Calu3 (cell line): ENCODE measurements around the gene RPH3AL. TPM values are rescaled to one million over a fixed set of nuclear protein-coding genes. Genes with fewer than 3 reads are reported as not detected.

Experiments used
- BruUV-seq: library from RNA; stranded (reverse); fragments of 400-500 nt; replicated peaks from 2 replicates; lab custom pipeline; 2021; lab: Mats Ljungman, UMichigan
- CTCF ChIA-PET: fragments of 300-600 bp; sonication (Branson Sonifier 250); formaldehyde crosslinking; loops from one replicate; lab custom pipeline; 2022; ENCODE audit warnings: antibody characterized with exemption; lab: Charles Lee
- DNase-seq: peaks from one replicate; pipeline ENCODE4 v3.0.0; 2022
- H3K27ac Mint-ChIP-seq: one replicate; pipeline ENCODE4 v1.8.0; 2022; ENCODE audit warnings: mixed read lengths; ENCODE audit not compliant: unreplicated experiment
- H3K27me3 Mint-ChIP-seq: one replicate; pipeline ENCODE4 v1.8.0; 2022; ENCODE audit warnings: mixed read lengths; ENCODE audit not compliant: unreplicated experiment
- H3K36me3 Mint-ChIP-seq: one replicate; pipeline ENCODE4 v1.8.0; 2022; ENCODE audit warnings: mild to moderate bottlenecking, moderate library complexity, mixed read lengths; ENCODE audit not compliant: insufficient read depth, unreplicated experiment
- H3K4me1 Mint-ChIP-seq: one replicate; pipeline ENCODE4 v1.8.0; 2022; ENCODE audit warnings: mild to moderate bottlenecking, low read depth, mixed read lengths; ENCODE audit not compliant: unreplicated experiment
- H3K4me3 Mint-ChIP-seq: one replicate; pipeline ENCODE4 v1.8.0; 2022; ENCODE audit warnings: mild to moderate bottlenecking, low read depth, moderate library complexity, mixed read lengths; ENCODE audit not compliant: unreplicated experiment
- H3K9me3 Mint-ChIP-seq: one replicate; pipeline ENCODE4 v1.8.0; 2022; ENCODE audit warnings: low read depth, mixed read lengths; ENCODE audit not compliant: unreplicated experiment
- CTCF ChIP-seq: fragments of 200-600 bp; IDR thresholded peaks from one replicate; pipeline ENCODE4 v1.8.0; 2022; ENCODE audit warnings: antibody characterized with exemption; ENCODE audit not compliant: unreplicated experiment
- intact Hi-C: fragments of 100-400 bp; cut with micrococcal nuclease; formaldehyde crosslinking; loops from one replicate; pipeline ENCODE4 v1.10.0; 2022; ENCODE audit not compliant: unreplicated experiment
- total RNA-seq: library from RNA; stranded (reverse); gene quantifications from 2 replicates; pipeline ENCODE4 v1.2.3, GENCODE V29; 2022

RPH3AL gene
- total RNA-seq, 1 experiment from 2014 or later, result 14.1 TPM

GRCh38 chr17:348692-349425 is 3.7 kb downstream of the RPH3AL start:
- intact Hi-C loops, result no loop called here
- no peak for TF ChIP-seq CTCF
- Mint-ChIP-seq H3K36me3 (peaks cover 35% of the 10 kb centered on the region), H3K27me3 (no peaks in the 10 kb centered on the region), H3K9me3 (peaks cover 8% of the 10 kb centered on the region), H3K27ac (peak overlapping the region; percentile 65), H3K4me1 (peaks cover 52% of the 10 kb centered on the region), H3K4me3 (peak overlapping the region; percentile 1)
- CTCF ChIA-PET, result interaction anchor here (0.7 kb wide), 1 partner anchor 11 kb away, joined by 4 read pairs; no protein-coding TSS in a partner anchor
- BruUV-seq, result no TSS peak
- DNase-seq, result peak; percentile 13

GRCh38 chr17:348012-348411 is 4.6 kb downstream of the RPH3AL start:
- peaks cover 31% of the 10 kb centered on the region for H3K36me3 Mint-ChIP-seq
- H3K27me3 Mint-ChIP-seq, result no peaks in the 10 kb centered on the region
- H3K4me1 Mint-ChIP-seq, result peaks cover 43% of the 10 kb centered on the region
- no peak overlapping the region for H3K4me3 Mint-ChIP-seq
- no peak overlapping the region for H3K27ac Mint-ChIP-seq
- intact Hi-C loops, result no loop called here
- no TSS peak for BruUV-seq
- TF ChIP-seq CTCF, result no peak
- peaks cover 8% of the 10 kb centered on the region for H3K9me3 Mint-ChIP-seq
- CTCF ChIA-PET, result no interaction called here
- no peak for DNase-seq

- peaks cover 37% of the 10 kb centered on the region for H3K4me1 Mint-ChIP-seq
- peaks cover 8% of the 10 kb centered on the region for H3K9me3 Mint-ChIP-seq
- no peak for TF ChIP-seq CTCF
- DNase-seq, result no peak
- no TSS peak for BruUV-seq
- no peak overlapping the region for H3K27ac Mint-ChIP-seq
- no peaks in the 10 kb centered on the region for H3K27me3 Mint-ChIP-seq
- H3K36me3 Mint-ChIP-seq, result peaks cover 25% of the 10 kb centered on the region
- H3K4me3 Mint-ChIP-seq, result no peak overlapping the region
- intact Hi-C loops, result no loop called here
- CTCF ChIA-PET, result no interaction called here
Measured at GRCh38 chr17:347309-347899, 5.2 kb downstream of the RPH3AL start.

GRCh38 chr17:345992-346785 is 6.4 kb downstream of the RPH3AL start:
- Mint-ChIP-seq H3K9me3 (peaks cover 8% of the 10 kb centered on the region), H3K27me3 (no peaks in the 10 kb centered on the region), H3K27ac (no peak overlapping the region), H3K36me3 (peaks cover 18% of the 10 kb centered on the region), H3K4me3 (no peak overlapping the region), H3K4me1 (peaks cover 25% of the 10 kb centered on the region)
- intact Hi-C loops, result no loop called here
- no peak for DNase-seq
- CTCF ChIA-PET, result interaction anchor here (0.6 kb wide), 1 partner anchor 1496 kb away, joined by 3 read pairs; no protein-coding TSS in a partner anchor
- no peak for TF ChIP-seq CTCF
- no TSS peak for BruUV-seq
